GM18870 (cell line): ENCODE results near the gene N4BP2L1.

Experiments
- ATAC-seq: cut with Tn5 transposase; IDR thresholded peaks from one replicate; pipeline ENCODE4 v1.9.1; 2021; ENCODE audit warnings: moderate library complexity; ENCODE audit not compliant: unreplicated experiment

The N4BP2L1 gene

DNA sequence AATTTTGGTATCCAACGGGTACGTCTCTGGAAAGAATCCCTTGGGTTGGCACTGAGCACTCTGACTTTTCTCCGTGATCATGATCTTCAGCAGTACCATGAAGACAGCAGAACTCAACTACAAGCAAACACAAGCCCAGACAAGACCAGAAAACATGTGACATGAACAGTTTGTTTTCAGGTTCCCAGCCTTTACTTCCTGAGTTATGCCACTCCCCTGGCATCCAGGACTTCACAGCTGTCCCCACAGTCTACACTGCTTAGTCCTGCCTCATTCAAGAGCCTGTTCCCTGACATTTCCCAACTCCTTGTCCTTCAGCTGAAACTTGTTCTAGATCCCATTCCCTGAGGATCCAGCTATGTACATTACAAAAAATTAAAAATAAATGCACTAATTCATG lies 4.9 kb upstream of the N4BP2L1 start:
- ATAC-seq: no peak

DNA sequence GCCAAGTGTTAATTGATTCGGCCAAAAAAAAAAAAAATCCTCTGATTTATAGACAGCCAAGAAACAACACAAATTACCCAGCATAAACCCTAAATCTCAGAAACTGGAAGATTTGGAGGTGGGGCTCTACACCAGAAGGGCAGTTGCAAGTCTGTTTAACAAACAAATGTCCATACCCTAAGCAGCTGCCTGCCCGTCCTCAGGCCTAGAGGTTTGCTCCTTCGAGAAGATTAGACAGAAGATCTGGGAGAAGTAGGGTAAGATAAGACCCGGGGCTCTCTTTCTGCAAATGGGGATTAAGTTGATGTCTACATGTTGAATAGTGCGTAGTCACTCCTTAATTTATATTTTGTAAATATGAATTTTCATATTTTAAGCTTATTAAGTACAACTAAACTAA lies 3.4 kb upstream of the N4BP2L1 start:
- no peak for ATAC-seq

DNA sequence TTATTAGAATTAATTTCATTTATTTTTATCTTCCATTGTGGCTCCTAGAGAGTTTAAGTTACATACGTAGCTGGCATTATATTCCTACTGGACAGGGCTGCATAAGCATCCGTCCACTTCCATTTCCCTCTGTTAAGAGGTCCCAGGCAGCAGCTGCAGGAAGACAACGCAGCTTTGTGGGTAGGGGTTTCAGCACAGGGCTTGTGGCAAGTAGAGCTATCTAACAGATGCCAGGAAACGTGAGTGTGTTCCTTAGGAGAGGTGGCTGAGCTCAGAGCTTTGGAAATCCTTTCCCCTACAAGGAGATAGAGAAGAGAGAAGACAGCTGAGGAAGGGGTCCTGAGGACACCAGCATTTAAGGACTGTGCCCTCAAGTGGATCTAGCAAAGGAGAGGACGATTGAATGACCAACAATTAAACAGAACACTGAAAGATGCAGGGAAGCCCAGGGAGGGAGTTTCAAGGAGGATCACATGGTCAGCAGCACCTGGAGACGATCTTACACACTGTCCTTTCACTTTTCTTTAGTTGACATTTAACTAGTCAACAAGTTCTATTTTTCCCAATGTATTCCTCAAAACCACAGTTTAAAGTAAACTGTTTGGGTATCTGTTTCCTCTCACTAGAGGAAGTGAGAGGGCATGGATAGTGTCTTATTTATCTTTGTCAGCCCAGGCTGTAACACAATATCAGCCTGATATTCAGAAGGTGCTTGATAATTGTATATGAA lies 2.3 kb upstream of the N4BP2L1 start:
- ATAC-seq: no peak

DNA sequence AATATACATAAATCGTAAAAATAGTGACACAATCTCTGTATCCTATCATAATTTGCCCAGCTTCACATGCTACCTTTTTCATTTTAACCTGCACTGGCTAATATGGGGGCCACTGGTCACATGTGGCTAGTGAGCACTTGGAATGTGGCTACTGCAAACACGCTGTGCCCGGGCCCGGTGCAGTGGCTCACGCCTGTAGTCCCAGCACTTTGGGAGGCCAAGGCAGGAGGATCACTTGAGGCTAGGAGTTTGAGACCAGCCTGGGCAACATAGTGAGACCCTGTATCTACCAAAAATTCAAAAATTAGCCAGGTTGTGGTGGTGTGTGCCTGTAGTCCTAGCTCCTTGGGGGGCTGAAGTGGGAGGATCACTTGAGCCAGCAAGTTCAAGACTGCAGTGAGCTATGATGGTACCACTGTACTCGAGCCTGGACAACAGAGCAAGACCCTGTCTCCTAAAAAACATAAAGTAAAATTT lies 1.5 kb upstream of the N4BP2L1 start:
- ATAC-seq: no peak

DNA sequence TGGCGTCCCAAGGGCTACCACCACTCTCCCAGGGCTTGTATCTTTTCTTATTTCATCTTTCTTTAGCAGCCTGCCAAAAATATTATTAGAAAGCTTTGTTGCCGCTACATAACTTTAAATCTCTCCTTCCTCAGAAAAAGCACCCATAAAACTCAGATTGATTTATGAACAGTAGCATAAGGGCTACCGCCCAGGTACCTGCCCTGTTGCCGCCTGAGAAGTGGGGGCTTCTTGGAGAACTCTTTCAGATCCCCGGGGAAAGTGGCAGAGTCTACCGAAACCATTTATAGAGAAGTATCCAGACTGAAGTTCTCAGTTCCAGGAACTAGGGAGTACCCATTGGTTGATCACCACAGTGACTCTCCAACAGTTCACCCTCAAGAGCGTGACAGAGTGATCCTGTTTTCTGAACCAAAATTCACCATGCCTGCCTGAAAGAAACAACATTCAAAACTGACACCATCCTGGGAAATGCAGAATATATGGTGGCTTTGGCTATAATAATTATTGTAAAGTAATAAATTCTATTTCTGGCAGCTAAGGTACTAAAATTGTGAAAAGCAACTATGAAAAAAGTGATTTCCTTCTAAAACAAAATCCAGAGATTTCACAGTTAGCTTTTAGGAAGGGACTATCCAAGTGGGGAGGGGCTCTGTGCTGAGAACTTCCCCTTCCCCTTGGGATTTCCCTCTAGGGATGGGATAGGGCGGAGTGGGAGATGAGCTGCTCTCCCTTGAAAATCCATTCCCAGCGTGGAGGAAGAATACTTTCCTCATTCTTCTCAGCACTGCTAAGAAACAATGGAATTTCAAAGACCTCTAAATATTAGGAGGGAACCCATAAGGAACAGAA lies 877 bp upstream of the N4BP2L1 start:
- ATAC-seq: no peak

DNA sequence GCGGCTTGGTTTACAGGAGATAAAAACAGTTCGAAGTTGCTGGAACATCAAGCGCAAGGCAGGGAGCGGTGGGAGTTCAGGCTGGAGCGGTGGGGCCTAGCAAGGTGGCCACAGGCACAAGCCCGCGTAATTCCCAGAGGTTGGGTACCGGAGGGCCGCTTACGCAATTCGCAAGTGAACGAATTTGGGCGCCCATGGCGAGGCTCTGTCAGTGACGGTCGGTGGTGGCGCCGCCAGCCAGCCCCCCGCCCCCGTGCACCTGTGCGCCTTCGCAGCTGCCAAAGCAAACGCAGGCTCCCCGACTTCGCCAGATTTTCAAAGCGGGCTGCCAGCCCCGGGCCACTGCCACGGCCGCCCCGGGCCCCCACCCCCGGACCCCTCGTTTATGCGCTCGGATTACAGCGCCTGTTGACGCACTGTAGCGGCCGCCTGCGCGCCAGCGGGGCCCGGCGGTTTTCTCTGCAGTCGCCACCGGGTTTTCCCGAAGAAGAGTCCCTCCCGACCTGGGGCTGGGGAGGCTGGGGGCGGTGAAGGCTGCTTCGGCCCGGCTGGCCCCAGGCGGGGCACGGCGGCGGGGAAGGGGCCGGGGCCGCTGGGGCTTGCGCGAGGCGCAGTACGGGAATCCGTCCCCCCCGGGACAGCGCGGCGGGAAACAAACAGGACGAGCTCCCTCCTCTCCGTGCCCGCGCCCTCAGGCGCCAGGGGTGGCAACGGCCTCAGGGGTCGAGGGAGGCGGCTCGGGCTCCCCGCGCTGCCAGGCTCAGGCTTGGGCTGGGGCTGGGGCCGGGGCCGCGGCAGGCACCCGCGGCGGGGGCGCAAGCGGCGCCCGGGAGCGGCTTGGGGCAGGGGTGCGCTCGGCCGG lies 709 bp downstream of the N4BP2L1 start:
- peak; percentile 3 for ATAC-seq

DNA sequence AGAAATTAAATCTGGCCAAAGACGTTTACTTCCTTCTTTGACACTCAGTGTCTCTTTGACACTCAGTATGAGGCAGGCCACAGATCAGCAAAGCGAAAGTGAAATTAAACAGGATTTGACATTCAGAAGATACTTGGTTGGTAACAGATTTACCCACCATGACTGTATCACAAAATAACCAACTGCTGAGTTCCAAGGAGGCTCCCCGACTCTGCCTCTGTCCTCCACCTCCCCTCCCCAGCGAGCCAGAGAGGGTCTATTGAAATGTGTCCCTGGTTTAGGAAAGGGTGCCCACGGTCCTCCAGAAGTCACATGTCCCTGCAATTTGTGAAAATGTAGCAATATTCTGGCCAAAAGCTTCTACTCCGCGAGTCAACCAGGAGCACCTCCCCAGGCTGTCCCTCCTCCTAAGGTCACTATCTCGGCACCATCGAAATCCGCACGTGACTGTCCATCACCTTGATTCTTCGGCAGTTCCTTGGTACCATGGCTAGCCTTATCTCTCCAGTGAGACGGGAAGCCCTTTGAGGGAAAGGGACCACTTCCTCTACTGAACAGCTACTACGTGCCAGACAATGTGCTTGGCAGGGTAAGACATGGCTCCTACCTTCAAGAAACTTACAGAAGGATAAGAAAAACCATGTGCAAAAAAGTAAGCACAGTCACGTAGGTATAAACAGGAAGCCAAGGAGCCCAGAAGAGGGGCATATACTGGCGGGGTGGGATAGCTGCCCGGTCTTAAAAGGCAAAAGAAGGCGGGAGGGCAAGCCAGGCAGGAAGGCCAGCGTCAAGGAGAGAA lies 1.5 kb downstream of the N4BP2L1 start:
- peak; percentile 53 for ATAC-seq

DNA sequence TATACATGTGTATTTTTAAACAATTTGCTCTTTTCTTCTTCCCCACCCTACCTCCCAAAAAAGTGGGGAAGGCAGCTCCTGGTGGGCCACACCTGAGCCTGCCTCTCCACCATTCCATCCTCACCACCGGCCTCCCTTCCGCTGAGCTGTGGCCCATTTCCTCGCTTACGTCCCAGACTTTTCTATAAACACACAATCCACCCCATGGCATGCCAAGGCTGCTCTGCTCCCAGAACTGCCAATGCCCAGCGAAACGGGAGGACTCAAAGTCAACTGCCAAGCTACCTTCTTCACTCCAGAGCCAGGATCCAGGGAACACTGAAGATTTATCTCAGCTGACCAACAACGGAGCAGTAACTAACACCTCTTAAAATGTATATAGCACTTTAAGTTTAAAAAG lies 2.8 kb downstream of the N4BP2L1 start:
- no peak for ATAC-seq

DNA sequence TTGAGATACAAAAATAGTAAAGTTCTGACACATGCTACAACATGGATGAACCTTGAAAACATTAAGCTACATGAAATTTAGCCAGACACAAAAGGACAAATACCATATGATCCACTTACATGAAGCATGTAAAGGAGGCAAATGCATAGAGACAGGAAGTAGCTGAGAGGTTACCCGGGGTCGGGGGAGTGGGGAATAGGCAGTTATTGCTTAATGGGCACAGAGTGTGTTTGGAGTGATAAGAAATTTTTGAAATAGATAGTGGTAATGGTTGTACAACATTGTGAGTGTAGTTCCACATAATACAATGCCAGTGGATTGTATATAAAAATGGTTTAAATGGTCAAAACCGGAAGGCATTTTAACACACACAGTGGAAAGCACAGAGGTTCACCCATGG lies 4.3 kb downstream of the N4BP2L1 start:
- no peak for ATAC-seq

DNA sequence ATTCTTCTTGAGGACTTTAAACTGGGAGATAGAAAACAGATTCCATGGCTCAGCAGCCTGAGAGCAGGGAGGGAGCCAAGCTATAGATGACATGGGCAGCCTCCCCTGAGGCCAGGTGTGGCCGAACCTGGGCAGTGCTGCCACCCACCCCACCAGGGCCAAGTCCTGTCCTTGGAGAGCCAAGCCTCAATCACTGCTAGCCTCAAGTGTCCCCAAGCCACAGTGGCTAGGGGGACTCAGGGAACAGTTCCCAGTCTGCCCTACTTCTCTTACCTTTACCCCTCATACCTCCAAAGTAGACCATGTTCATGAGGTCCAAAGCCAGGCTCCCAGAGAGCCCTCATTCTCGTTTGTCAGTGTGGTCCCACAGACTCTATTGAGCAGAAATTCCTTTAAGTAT lies 8.1 kb downstream of the N4BP2L1 start:
- no peak for ATAC-seq

DNA sequence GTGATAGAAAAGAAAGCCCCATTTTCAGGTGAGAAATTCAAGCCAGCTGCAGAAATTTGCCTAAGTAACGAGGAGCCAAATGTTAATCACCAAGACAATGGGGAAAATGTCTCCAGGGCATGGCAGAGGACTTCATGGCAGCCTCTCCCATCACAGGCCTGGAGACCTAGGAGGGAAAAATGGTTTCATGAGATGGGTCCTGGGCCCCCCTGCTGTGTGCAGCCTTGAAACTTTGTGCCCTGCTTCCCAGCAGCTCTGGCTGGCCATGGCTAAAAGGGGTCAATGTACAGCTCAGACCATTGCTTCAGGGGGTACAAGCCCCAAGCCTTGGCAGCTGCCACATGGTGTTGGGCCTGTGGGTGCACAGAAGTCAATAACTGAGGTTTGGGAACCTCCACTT lies 9.9 kb downstream of the N4BP2L1 start:
- ATAC-seq: no peak

DNA sequence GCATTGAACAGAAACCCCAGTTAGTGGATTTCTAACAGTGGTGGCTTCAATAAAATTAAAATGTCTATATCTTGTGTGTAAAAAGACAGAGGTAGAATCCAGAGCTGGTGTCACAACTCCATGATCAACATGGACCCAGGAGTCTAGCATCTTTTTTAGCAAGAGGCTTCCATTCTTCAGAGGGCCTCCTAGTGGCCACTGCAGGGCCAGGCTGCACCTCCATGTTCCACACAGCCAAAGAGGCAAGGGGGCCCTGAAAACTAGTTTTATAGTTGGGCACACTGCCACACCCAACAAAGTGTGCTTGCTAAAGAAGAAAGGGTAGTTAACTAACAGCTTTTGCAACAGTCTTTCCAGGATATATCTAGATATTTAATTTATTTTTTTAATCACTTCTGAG lies 12.9 kb downstream of the N4BP2L1 start:
- ATAC-seq: no peak

DNA sequence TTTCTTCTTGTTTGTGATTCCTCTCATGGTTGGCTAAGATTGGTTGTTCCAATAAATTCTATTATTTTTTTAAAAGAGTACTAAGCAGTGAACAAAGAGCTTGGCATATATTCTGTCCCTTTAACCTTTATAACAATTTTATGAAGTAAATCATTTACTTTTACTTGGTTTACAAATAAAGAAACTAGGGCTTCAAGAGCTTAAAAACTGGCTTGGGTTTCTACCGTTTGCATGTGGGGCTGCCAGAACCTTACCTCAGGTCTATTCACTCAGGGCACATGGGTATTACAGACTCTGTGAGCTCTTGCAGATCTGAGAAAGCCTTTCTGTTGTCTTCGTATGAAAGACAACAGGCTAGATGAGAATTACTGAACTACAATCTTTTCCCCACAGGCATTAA lies 13.3 kb downstream of the N4BP2L1 start:
- no peak for ATAC-seq

DNA sequence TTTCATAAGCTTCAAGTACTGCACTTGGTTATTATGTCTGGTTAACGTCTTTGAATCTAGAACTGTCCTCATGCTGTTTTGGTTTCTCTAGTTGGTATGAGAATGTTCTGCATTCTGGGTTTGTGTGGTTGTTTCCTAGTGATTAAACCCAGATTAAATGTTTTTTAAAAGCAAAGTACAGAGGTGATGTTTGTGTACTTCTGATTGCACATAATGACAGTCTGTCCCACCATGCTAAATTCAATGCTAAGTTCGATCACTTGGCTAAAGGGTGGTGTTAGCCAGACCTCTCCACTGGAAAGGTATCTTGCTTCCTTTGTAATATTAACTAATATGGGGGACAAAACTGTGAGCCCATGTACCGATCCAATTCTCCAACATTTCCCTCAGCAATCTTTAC lies 14.6 kb downstream of the N4BP2L1 start:
- no peak for ATAC-seq

DNA sequence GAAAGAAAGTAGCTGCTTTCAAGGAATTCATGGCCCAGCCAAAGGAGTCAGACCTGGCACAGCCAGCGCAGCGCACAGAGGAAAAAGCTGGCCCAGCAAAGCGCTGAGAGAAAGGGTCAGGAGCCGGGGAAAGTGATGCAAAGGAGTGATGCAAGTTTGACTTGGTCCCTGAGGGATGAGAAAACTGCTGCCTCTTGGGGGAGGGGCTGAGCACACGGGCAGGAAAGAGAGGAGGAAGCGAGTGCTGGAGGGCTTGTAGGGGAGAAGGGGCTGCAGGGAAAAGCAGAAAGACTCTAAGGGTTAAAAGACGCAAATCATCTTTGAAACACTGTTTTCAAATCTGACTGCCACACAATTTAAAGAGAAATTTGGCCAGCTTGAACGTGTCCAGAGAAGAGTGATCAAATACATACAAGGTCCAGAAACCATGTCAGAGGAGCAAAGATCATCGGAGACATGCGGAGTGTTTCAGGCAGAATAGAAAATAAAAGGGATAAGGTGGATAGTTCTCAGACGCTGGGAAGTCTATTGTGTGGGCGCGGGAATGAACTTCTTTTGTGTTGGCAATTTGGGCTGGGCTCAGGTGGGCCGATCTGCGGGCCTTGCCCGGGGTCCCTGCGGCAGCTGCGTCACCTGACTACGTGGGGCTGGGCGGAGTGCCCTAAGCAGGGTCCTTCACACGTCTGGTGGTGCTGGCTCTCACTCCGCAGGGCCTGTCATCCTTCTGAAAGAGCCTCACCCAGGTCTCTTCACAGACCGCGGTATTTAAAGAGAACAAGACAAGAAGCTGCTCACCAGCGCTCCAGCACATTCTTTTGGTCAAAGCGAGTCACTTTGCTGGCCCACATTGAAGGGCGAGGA lies 18.1 kb downstream of the N4BP2L1 start:
- no peak for ATAC-seq

DNA sequence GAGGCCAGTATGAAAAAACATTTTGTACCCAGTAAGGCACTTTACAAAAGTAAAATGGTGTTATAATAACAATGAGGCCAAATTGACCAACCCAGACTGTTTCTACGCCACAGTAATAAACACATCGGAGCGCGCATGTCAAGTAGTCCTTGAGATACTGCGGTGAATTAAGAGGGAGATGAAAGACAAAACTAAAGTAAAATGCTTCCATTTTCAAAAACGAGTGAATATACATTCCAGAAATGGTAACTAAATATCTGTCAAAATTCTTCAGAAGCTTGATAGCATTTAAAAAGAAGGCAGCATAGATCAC lies 19.0 kb downstream of the N4BP2L1 start:
- no peak for ATAC-seq

DNA sequence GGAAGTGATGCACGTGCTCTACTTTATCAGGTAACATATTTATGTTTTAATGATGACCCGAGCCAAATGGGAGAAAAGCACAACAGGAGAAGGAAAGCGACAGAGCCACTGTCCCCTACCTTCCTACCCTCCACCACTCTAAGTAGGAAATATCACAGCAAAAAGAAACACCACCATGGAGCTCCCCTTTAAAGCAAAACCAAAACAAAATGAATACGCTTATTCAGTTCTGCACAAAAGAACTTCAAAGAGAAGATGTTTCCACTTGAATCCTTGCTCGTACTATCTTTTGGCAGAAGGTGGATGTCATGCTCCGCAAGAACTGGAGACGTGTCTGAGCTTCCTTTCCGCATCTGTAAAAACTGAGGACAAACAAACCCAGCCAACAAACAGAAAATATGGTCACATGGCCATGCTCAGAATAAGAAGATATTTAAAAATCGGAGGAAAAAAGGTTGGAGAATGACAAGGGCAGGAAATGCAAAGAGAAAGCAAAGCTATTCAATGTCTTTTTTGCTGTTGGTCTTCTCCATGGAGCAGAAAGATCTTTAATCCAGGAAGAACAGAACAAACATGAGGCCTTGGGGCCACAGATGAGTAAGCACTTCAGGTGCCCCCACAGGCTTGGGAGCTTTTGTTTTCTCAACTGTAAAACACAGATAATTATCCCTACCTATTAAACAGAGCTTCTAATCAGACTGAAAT lies 19.5 kb downstream of the N4BP2L1 start:
- ATAC-seq: no peak

DNA sequence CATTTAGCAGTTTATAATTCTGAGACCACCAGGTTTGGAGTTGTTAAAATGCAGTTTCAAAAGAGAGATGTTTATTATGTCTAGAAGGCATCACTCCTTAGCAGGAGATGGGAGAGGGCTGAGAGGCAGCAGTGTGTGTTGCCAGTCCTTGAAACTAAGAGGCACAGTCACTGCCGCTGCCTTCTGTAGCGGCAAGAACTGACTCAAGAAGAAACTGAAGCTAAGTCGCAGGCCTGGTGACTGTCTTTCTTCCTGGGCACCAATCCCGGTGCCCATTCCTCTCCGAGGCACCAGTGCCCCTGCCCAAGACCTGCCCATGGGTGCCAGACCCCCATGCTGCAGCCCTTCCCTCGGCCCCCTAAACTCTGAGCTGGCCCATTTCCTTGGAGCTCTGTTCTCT lies 20.1 kb downstream of the N4BP2L1 start:
- ATAC-seq: no peak

DNA sequence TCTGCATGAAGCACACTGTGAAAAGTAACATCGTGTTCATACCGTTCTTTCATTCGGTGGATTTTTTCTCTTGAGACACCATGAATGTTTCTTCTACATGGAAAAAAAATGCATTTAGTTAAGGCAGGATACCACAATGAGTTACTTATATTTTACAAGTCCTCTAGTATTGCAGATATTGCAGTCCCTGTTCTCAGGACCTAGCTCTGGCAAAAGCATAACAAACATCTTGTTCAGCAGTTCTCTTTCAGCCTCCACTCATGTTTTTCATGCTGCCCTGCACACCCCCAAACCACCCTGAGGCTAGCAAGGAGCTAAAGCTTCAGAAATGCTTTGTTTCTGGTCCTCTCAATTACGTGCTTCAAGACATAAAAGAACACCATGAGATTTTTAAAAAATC lies 24.8 kb downstream of the N4BP2L1 start:
- ATAC-seq: no peak
